ENCODE results near the gene PPP3R1. TPM values are rescaled to one million over a fixed set of nuclear protein-coding genes. Genes with fewer than 3 reads are reported as not detected.

The PPP3R1 gene
- total and polyA plus RNA-seq, 2 of the 8 experiments (the other 6 are each of a cell fraction or from before 2014, with no cell fraction given), result 9.3 to 85.1 TPM

- Histone ChIP-seq H4K8ac (ENCODE audit: extremely low read depth, insufficient read depth, low read length) (no peak overlapping the region), H2BK120ac (replicated peaks; ENCODE audit: low read depth, low read length) (no peak overlapping the region), H3K4ac (replicated peaks; ENCODE audit: insufficient read length, low read depth, low read length) (no peak overlapping the region), H4K91ac (replicated peaks; ENCODE audit: insufficient read length, low read length) (no peak overlapping the region), H3K4me2 (ENCODE audit: insufficient read depth in 1 of 2, low read depth in 2 of 2, low read length in 2 of 2) (no peak overlapping the region), H2BK12ac (ENCODE audit: low read depth, low read length) (no peak overlapping the region), H3K14ac (ENCODE audit: insufficient read length) (no peak overlapping the region), H2AK5ac (ENCODE audit: low read depth, low read length) (no peak overlapping the region), H3K18ac (ENCODE audit: extremely low read depth, low read length) (no peak overlapping the region), H3K79me2 (ENCODE audit: control insufficient read depth in 1 of 2, insufficient read depth in 2 of 2, low read length in 2 of 2) (no peaks in the 10 kb centered on the region), H3K36me3 (ENCODE audit: control insufficient read depth in 2 of 4, insufficient read depth in 4 of 4, low read length in 3 of 4) (no peaks in the 10 kb centered on the region), H2BK15ac (ENCODE audit: low read length) (no peak overlapping the region), H3K79me1 (ENCODE audit: low read depth, low read length) (no peaks in the 10 kb centered on the region), H3K9me3 (ENCODE audit: insufficient read depth in 2 of 2, low read depth in 1 of 2, low read length in 1 of 2) (no peaks in the 10 kb centered on the region), H2BK20ac (ENCODE audit: low read length) (no peak overlapping the region), H4K5ac (ENCODE audit: insufficient read length, low read depth, low read length) (no peak overlapping the region), H3K4me3 (ENCODE audit: extremely low read depth in 1 of 4, insufficient read depth in 2 of 4, low read depth in 3 of 4, low read length in 4 of 4) (no peak overlapping the region), H2BK5ac (ENCODE audit: low read depth, low read length) (no peak overlapping the region), H3K23me2 (ENCODE audit: low read depth, low read length) (no peaks in the 10 kb centered on the region), H3K27ac (ENCODE audit: low read depth, low read length) (no peak overlapping the region), H3K56ac (replicated peaks; ENCODE audit: insufficient read length, low read depth, low read length) (no peak overlapping the region), H2AFZ (ENCODE audit: low read length) (no peak overlapping the region), H3K4me1 (replicated peaks in 1 of 4; ENCODE audit: control insufficient read depth in 3 of 4, insufficient read depth in 4 of 4, low read length in 3 of 4) (no peaks in the 10 kb centered on the region), H3K23ac (ENCODE audit: insufficient read length) (no peak overlapping the region), H3K27me3 (replicated peaks in 1 of 4; ENCODE audit: control insufficient read depth in 3 of 4, extremely low read depth in 1 of 4, insufficient read depth in 3 of 4, low read length in 3 of 4) (no peaks in the 10 kb centered on the region), H3K9ac (replicated peaks in 1 of 4; ENCODE audit: extremely low read depth in 1 of 4, low read depth in 3 of 4, low read length in 3 of 4) (no peak overlapping the region), H4K20me1 (replicated peaks in 1 of 2; ENCODE audit: control insufficient read depth in 1 of 2, insufficient read depth in 2 of 2, low read length in 2 of 2) (no peaks in the 10 kb centered on the region)
- no peak for TF ChIP-seq MAFK (IDR thresholded peaks at IDR 0.05; ENCODE audit: low read depth, low read length)
- 77% methylated on average over 1 of the region's 1 CpG; no CpG with 5 or more reads in 1 of the 2 experiments for WGBS, 2 experiments (ENCODE audit: extremely low coverage in 1 of 2, insufficient coverage in 1 of 2, insufficient read length in 1 of 2, insufficient replicate concordance in 2 of 2, low coverage in 1 of 2, low lambda C conversion rate in 2 of 2, missing lambda C conversion rate in 1 of 2)
- POLR2A ChIA-PET (ENCODE audit: partially characterized antibody), result no interaction called here
- FAIRE-seq, result no peak
- CTCF ChIA-PET (ENCODE audit: partially characterized antibody), result interaction anchor here (1.6 to 8.4 kb wide), 2 partner anchors 14 to 22 kb away, joined by 3 to 108 read pairs; no protein-coding TSS in a partner anchor
- no peak for DNase-seq (ENCODE audit: low read depth in 1 of 2, low spot score in 2 of 2)
Observed at GRCh38 chr2:68280796-68281195, 28.5 kb upstream of the PPP3R1 start.

Data from H1 (cell line).